D721Med (cell line): ENCODE data around the gene DNAJC25.
A peak's percentile ranks its signal among the peaks of the same experiment; 100 is the strongest.

Source experiments
- DNase-seq: peaks from one replicate; pipeline ENCODE4 v3.0.0; 2011; ENCODE audit warnings: low spot score; ENCODE audit not compliant: insufficient read length
- FAIRE-seq: peaks from 2 replicates; lab custom pipeline; 2011; peaks lifted over from hg19 to GRCh38; lab: Jason Lieb, UNC
- CTCF ChIP-seq: IDR thresholded peaks from 2 replicates; pipeline ENCODE4 v1.5.1; 2012; ENCODE audit warnings: mild to moderate bottlenecking, control low read depth; ENCODE audit not compliant: insufficient read depth; ENCODE audit errors: missing control alignments

The DNAJC25 gene

GRCh38 chr9:111683392-111683791 lies 52.3 kb downstream of the DNAJC25 start:
- no peak for TF ChIP-seq CTCF
- no peak for FAIRE-seq
- no peak for DNase-seq

GRCh38 chr9:111691672-111692329 lies 60.7 kb downstream of the DNAJC25 start:
- DNase-seq (no peak), FAIRE-seq (no peak)
- peak; percentile 49 for TF ChIP-seq CTCF

- no peak for DNase-seq
- FAIRE-seq: no peak
- no peak for TF ChIP-seq CTCF
Measured at GRCh38 chr9:111696796-111697195, 65.7 kb downstream of the DNAJC25 start.

- TF ChIP-seq CTCF: no peak
- FAIRE-seq: no peak
- DNase-seq: no peak
Measured at GRCh38 chr9:111700776-111701175, 69.6 kb downstream of the DNAJC25 start.
